ENCODE results near the gene DESI1.
"Not testable (repeated sequence)": the region's sequence is repeated elsewhere in the genome, so short reads cannot be mapped to it uniquely, and the experiment has no call there.

The DESI1 gene

DNA sequence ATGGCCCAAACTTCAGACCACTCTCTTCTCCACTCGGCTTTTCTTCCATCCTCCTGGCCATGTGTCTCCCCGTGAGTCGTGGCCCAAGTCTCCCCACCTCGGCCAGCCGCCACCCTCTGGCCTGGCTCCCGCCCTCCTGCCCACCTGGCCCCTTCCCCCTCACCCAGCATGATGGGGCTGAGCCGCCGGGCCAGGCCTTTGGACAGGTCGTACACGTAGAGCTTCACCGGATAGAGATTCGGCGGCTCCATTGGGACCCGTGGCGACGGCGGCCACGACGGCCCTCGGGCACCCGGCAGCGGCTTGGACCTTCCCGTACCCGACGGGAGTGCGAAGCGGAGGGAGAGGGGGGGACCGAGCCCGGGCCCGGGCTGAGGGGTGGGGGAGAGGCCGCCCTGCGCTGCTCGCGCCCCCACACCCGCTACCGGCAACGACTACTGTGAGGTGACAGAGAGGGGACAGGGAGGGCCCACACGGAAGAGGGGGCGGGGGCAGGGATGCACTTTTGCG, at the start of gene DESI1:
TSS of gene DESI1 (minus strand) at position 455 of the 510 bp plus-strand sequence. CDS start at position 251, 204 bp downstream.
- peak; percentile 34 to 71 for DNase-seq

GRCh38 chr22:41668971-41669911, 48.4 kb upstream of the DESI1 start:
- DNase-seq: no peak

- DNase-seq: no peak
Measured at GRCh38 chr22:41664951-41665350, 44.1 kb upstream of the DESI1 start.

DNA sequence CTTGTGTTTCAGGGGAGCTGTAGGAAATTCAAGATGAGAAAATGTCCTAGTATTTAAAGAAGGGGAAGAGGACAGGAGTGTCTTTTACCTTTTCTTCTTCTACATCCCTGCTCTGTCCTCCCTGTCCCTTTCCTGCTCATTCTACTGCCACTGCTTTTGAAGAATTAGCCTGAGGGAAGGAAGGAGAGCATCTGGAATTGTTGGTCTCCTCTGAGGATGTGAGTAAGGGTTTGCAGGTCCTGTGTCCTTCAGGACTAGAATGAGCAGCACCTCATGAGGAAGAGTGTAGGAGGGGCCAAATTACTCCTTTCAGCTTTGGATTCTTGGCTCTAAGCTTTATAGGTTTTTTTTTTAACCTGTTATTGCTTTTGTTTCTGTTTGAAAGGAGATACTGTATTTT, 43.6 kb upstream of the DESI1 start:
- no peak for DNase-seq

DNA sequence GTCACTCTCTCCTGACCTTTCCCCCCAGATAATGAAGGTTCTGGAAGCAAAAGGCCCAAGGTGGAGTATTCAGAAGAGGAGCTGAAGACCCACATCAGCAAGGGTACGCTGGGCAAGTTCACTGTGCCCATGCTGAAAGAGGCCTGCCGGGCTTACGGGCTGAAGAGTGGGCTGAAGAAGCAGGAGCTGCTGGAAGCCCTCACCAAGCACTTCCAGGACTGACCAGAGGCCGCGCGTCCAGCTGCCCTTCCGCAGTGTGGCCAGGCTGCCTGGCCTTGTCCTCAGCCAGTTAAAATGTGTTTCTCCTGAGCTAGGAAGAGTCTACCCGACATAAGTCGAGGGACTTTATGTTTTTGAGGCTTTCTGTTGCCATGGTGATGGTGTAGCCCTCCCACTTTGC, 42.8 kb upstream of the DESI1 start:
- not testable (repeated sequence) for DNase-seq

GRCh38 chr22:41661713-41662112, 40.9 kb upstream of the DESI1 start:
- DNase-seq: no peak

DNA sequence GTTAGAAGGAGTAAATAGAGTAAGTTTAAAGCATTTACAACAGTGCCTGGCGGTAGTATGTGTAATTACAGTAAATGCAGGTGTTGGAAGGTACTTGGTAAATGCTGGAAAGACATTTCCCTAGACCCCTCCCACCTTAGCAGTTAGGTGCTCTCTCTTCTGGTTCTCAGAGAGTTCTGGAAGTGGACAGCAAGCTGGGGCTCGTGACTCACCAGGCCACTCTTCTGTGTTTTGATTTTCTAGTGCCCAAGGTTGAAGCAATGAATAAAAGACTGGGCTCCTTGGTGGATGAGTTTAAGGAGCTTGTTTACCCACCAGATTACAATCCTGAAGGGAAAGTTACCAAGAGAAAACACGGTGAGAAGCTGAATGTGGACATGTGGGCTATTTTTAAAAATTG, 40.2 kb upstream of the DESI1 start:
- no peak for DNase-seq

DNA sequence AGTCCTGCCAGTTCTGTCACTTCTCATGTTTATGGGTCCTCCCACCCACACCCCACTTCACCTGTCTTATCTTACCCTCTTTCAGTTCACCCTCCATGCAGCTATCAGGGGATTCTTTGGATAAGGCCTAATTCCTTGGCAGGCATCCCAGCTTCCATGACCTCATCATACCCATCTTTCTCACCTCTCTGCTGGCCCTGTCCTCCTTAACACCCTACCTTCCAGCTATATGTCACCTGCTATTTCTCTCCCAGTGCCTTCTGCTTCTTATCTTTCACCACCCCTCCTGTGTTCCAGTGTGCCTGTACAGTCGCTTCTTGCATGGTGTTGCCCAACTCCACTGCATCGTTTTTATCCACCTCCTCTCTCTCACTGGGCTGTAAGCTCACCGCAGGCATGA, 39.6 kb upstream of the DESI1 start:
- DNase-seq: no peak

- no peak for DNase-seq
Measured at GRCh38 chr22:41659941-41660340, 39.1 kb upstream of the DESI1 start.

- no peak for DNase-seq
Measured at GRCh38 chr22:41658869-41659268, 38.0 kb upstream of the DESI1 start.

- no peak for DNase-seq
Measured at GRCh38 chr22:41657709-41658108, 36.9 kb upstream of the DESI1 start.

DNA sequence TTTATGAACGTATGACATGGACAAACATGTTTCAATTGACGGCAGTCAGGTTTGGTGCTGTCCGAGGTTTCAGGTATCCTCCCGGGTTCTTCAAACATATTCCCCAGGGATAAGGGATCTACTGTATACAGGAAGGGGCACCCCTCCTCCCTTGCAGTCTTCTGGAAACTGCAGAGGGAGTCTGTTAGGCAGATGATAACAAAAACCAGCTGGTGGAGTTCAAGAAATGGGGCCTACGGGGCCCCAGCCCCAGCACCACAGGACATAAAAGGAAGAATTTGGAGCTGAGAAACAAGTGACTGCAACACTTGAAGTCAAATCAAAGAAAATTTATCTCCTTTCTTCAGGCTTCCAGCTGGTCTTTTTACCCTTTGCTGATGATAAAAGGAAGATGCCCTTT, 35.7 kb upstream of the DESI1 start:
- no peak for DNase-seq

DNA sequence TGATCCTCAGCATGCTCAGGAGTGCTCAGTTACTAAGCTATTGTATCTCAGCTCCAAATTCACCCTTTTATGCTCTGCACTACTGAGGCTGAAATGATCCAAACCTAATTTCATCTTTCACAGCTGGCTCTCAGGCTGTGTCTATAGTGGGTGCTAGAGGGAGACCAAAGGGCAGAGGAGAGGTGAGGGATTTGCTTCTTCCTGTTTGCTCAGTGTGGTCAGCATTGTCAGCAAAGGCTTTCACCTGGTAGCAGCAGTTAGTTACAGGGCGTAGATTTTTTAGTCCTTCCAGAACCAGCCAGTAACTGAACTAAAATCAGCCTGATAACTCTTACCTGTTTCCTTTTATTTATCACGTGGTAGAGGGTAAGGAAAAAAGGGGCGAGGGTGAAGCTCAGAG, 33.5 kb upstream of the DESI1 start:
- DNase-seq: no peak

DNA sequence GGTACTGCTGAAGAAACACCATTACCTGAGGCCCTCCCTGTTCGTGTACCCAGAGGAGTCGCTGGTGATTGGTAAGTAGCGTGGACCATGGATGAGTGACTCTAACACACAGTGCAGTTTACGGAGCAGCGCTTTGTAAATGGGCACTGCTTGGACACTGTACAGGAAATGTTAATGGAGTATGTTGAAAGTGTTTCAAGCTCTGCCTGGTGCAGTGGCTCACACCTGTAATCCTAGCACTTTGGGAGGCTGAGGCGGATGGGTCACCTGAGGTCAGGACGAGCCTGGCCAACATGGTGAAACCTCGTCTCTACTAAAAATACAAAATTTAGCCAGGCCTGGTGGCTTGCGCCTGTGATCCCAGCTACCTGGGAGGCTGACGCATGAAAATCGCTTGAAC, 30.0 kb upstream of the DESI1 start:
- no peak for DNase-seq

GRCh38 chr22:41650229-41650628, 29.4 kb upstream of the DESI1 start:
- DNase-seq: no peak

- DNase-seq: no peak
Measured at GRCh38 chr22:41648432-41648831, 27.6 kb upstream of the DESI1 start.

- DNase-seq: no peak
Measured at GRCh38 chr22:41647771-41648170, 26.9 kb upstream of the DESI1 start.

DNA sequence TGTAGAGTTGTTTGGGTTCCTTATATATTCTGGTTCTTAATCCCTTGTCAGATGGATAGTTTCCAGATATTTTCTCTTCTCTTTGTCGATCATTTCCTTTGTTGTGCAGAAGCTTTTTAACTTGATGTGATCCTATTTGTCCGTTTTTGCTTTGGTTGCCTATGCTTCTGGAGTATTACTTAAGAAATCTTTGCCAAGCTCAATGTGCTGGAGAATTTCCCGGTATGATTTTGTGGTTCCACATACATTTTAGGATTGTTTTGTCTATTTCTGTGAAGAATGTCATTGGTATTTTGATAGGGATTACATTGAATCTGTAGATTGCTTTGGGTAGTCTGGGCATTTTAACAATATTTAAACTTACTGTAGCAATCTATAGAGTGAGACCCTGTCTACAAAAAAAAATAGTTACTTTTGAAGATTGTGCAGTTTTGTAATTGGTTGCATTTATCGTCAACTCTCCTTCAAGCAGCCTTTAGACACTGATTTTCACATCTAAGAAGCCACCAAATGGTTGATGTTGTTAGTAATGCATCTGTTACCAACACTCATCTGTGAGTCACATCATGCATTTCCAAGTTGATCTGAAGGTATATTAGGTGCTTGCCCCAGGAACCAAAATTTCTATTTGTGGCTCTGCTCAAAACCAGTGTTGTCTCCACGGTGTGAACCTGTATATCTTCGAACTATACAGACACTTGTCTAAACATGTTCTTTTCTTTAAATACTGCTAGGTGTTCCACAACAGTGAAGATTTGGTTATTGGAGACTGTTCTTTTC, 21.7 kb upstream of the DESI1 start:
- no peak for DNase-seq

- DNase-seq: no peak
Measured at GRCh38 chr22:41641854-41642253, 21.0 kb upstream of the DESI1 start.

DNA sequence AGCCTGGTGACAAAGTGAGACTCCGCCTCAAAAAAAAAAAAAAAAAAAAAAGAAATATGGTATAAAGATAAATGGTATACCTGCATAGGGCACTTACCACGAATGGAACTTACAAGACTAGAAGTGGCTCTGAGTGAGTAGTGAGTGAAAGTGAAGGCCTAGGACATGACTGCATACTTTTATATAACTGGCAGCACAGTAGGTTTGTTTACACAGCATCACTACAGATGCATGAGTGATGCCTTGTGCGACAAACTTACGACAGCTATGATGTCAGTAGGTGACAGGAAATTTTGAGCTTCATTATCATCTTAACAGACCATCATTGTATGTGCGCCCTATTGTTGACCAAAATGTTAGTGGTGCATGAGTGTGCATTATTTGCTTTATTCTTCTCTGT, 17.9 kb upstream of the DESI1 start:
- DNase-seq: no peak

DNA sequence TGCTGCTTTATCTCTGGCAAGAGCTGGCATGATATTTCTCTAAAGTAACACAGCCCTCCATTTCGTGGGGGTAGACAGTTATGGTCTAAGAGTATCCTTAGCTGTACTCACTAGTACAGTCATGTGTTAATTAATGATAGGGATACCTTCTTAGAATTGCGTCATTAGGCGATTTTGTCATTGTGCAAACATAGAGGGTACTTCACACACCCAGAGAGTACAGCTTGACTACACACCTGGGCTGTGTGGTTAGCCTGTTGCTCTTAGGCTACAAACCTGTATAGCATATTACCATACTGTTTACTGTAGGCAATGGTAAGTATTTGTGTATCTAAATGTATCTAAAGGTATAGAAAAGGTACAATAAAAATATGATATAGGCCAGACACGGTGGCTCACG, 17.3 kb upstream of the DESI1 start:
- DNase-seq: no peak

- DNase-seq: not testable (repeated sequence)
Measured at GRCh38 chr22:41637623-41638022, 16.8 kb upstream of the DESI1 start.

GRCh38 chr22:41636467-41636866, 15.6 kb upstream of the DESI1 start:
- DNase-seq: no peak

DNA sequence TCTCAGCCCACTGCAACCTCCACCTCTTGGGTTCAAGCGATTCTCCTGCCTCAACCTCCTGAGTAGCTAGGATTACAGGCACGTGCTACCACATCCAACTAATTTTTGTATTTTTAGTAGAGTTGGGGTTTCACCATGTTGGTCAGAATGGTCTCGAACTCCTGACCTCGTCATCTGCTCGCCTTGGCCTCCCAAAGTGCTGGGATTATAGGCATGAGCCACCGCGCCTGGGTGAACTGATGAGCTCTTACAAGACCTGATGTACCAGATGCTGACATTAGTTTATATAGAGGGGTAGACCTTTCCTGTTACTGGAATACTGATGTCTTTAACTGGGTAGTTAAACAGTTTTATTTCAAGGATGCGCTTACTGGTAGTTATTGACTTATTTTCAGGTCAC, 13.8 kb upstream of the DESI1 start:
- not testable (repeated sequence) for DNase-seq
